ENCODE results near the gene NEBL.

DNA sequence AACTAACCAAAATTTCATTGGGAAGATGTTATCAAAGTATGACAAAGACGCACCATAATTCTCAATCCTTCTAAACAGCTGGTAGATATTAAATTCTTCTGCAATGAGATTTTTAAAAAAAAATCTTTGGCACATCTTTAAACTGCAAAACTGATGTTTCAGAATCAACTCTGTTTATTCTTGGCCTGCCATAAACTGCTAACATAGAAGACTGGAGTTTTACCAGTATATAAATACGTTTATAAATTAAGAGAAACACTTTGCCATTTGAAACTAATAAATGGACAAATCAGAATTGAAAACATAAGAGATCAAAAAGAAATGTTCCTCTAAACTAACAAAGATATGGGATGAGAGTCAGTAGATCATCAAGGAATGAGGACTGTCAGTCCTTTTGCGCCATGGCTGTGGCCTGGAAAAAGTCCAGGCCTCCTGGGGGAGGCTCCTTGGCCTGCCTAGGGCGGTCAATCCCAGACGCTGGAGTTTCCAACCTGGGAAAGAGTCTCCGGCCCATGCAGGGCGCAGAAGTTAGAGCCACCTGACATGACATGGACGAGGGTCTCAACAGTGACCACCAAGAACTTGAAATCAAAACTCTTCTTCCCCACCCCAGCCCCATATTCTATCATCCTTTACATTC is 34.2 kb upstream of the NEBL start:
- TF ChIP-seq, protein P1, sequence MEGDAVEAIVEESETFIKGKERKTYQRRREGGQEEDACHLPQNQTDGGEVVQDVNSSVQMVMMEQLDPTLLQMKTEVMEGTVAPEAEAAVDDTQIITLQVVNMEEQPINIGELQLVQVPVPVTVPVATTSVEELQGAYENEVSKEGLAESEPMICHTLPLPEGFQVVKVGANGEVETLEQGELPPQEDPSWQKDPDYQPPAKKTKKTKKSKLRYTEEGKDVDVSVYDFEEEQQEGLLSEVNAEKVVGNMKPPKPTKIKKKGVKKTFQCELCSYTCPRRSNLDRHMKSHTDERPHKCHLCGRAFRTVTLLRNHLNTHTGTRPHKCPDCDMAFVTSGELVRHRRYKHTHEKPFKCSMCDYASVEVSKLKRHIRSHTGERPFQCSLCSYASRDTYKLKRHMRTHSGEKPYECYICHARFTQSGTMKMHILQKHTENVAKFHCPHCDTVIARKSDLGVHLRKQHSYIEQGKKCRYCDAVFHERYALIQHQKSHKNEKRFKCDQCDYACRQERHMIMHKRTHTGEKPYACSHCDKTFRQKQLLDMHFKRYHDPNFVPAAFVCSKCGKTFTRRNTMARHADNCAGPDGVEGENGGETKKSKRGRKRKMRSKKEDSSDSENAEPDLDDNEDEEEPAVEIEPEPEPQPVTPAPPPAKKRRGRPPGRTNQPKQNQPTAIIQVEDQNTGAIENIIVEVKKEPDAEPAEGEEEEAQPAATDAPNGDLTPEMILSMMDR (IDR thresholded peaks at IDR 0.05) = no peak
- TF ChIP-seq POLR2A (IDR thresholded peaks at IDR 0.05) = no peak
